SK-N-SH treated with all-trans-retinoic acid at 6 μM for 48 hours (cell line): Measurements from ENCODE around the gene WFDC1.

Experiments used
- ATAC-seq: fragments of 200-7000 bp; cut with Tn5 transposase; 3 replicates; pipeline ENCODE4 v1.9.1; 2020; ENCODE audit warnings: mild to moderate bottlenecking, moderate library complexity
- ARNTL ChIP-seq: fragments of 450-650 bp; formaldehyde crosslinking; IDR thresholded peaks from 2 replicates; pipeline ENCODE4 v1.5.0; 2020; ENCODE audit warnings: low read depth, mild to moderate bottlenecking, moderate library complexity, borderline replicate concordance
- BACH2 ChIP-seq: fragments of 250-450 bp; sonication (Bioruptor Pico); IDR thresholded peaks from 2 replicates; pipeline ENCODE4 v1.9.0; 2021; ENCODE audit warnings: mild to moderate bottlenecking, borderline replicate concordance
- CSDC2 ChIP-seq: fragments of 250-450 bp; sonication (Bioruptor Pico); IDR thresholded peaks from 2 replicates; pipeline ENCODE4 v1.5.0; 2020; ENCODE audit warnings: mild to moderate bottlenecking, moderate library complexity
- CSRNP3 ChIP-seq: fragments of 250-450 bp; sonication (Bioruptor Pico); IDR thresholded peaks from 2 replicates; pipeline ENCODE4 v1.5.1; 2021; ENCODE audit warnings: mild to moderate bottlenecking, moderate library complexity
- ESRRG ChIP-seq: fragments of 250-450 bp; sonication (Bioruptor Pico); IDR thresholded peaks from 2 replicates; pipeline ENCODE4 v1.6.1; 2021; ENCODE audit warnings: mild to moderate bottlenecking
- GLIS3 ChIP-seq: fragments of 250-450 bp; sonication (Bioruptor Pico); IDR thresholded peaks from 2 replicates; pipeline ENCODE4 v1.5.0; 2020; ENCODE audit warnings: mild to moderate bottlenecking, moderate library complexity
- ISL1 ChIP-seq: fragments of 250-450 bp; sonication (Bioruptor Pico); IDR thresholded peaks from 2 replicates; pipeline ENCODE4 v2.1.2; 2022; ENCODE audit warnings: mild to moderate bottlenecking, moderate library complexity
- OSR1 ChIP-seq: fragments of 250-450 bp; sonication (Bioruptor Pico); IDR thresholded peaks from 2 replicates; pipeline ENCODE4 v1.8.0; 2022; ENCODE audit warnings: moderate library complexity, mild to moderate bottlenecking, inconsistent platforms
- PATZ1 ChIP-seq: fragments of 250-450 bp; sonication (Bioruptor Pico); IDR thresholded peaks from 2 replicates; pipeline ENCODE4 v1.8.0; 2020; ENCODE audit warnings: mild to moderate bottlenecking, moderate library complexity, borderline replicate concordance
- POU6F1 ChIP-seq: fragments of 250-450 bp; sonication (Bioruptor Pico); IDR thresholded peaks from 2 replicates; pipeline ENCODE4 v1.8.0; 2021; ENCODE audit warnings: low read depth, mild to moderate bottlenecking, moderate library complexity, borderline replicate concordance
- PPARA ChIP-seq: fragments of 250-450 bp; sonication (Bioruptor Pico); IDR thresholded peaks from 2 replicates; pipeline ENCODE4 v1.5.0; 2020; ENCODE audit warnings: mild to moderate bottlenecking, borderline replicate concordance
- RARB ChIP-seq: fragments of 250-450 bp; sonication (Bioruptor Pico); IDR thresholded peaks from 2 replicates; pipeline ENCODE4 v1.8.0; 2021; ENCODE audit warnings: mild to moderate bottlenecking, moderate library complexity
- SNAI2 ChIP-seq: fragments of 250-450 bp; sonication (Bioruptor Pico); IDR thresholded peaks from 2 replicates; pipeline ENCODE4 v1.5.0; 2020; ENCODE audit warnings: mild to moderate bottlenecking, moderate library complexity
- TCF4 ChIP-seq: fragments of 250-450 bp; sonication (Bioruptor Pico); IDR thresholded peaks from 2 replicates; pipeline ENCODE4 v1.8.0; 2021; ENCODE audit warnings: mild to moderate bottlenecking, moderate library complexity, borderline replicate concordance
- TOX ChIP-seq: fragments of 250-450 bp; sonication (Bioruptor Pico); IDR thresholded peaks from 2 replicates; pipeline ENCODE4 v1.8.0; 2021; ENCODE audit warnings: mild to moderate bottlenecking, moderate library complexity, borderline replicate concordance
- TSHZ2 ChIP-seq: fragments of 250-450 bp; sonication (Bioruptor Pico); IDR thresholded peaks from 2 replicates; pipeline ENCODE4 v1.5.0; 2020; ENCODE audit warnings: mild to moderate bottlenecking, moderate library complexity
- ZC3H10 ChIP-seq: fragments of 250-450 bp; sonication (Bioruptor Pico); IDR thresholded peaks from 2 replicates; pipeline ENCODE4 v1.5.1; 2021; ENCODE audit warnings: mild to moderate bottlenecking, moderate library complexity
- ZFP3 ChIP-seq: fragments of 250-450 bp; sonication (Bioruptor Pico); IDR thresholded peaks from 2 replicates; pipeline ENCODE4 v1.5.0; 2020; ENCODE audit warnings: mild to moderate bottlenecking, moderate library complexity
- ZFP30 ChIP-seq: fragments of 450-650 bp; formaldehyde crosslinking; IDR thresholded peaks from 2 replicates; pipeline ENCODE4 v1.5.0; 2022; ENCODE audit warnings: mild to moderate bottlenecking, moderate library complexity
- ZNF70 ChIP-seq: fragments of 450-650 bp; formaldehyde crosslinking; IDR thresholded peaks from 2 replicates; pipeline ENCODE4 v1.5.0; 2020; ENCODE audit warnings: mild to moderate bottlenecking, moderate library complexity
- ZNF8 ChIP-seq: fragments of 450-650 bp; formaldehyde crosslinking; IDR thresholded peaks from 2 replicates; pipeline ENCODE4 v1.5.0; 2020; ENCODE audit warnings: mild to moderate bottlenecking, moderate library complexity

Gene WFDC1

GRCh38 chr16:84330685-84331050 is 36.0 kb downstream of the WFDC1 start:
- TF ChIP-seq OSR1 (CRISPR knock-in tag) (no peak), POU6F1 (no peak), ZFP30 (CRISPR knock-in tag) (no peak), RARB (CRISPR knock-in tag) (no peak), ISL1 (CRISPR knock-in tag) (no peak)
- no peak for ATAC-seq

- no peak for ATAC-seq
- TF ChIP-seq SNAI2 (CRISPR knock-in tag) (no peak), PPARA (CRISPR knock-in tag) (no peak), ARNTL (no peak), CSDC2 (CRISPR knock-in tag) (no peak), TSHZ2 (CRISPR knock-in tag) (no peak)
- TF ChIP-seq, all 23 proteins: peak for 0
Measured at GRCh38 chr16:84331998-84332780, 37.5 kb downstream of the WFDC1 start.

- no peak for TF ChIP-seq ZFP3 (CRISPR knock-in tag)
- no peak for TF ChIP-seq PATZ1 (CRISPR knock-in tag)
- no peak for TF ChIP-seq CSDC2 (CRISPR knock-in tag)
- TF ChIP-seq TSHZ2 (CRISPR knock-in tag) = no peak
- no peak for TF ChIP-seq GLIS3 (CRISPR knock-in tag)
- TF ChIP-seq ZC3H10 (CRISPR knock-in tag) = no peak
- no peak for TF ChIP-seq ZFP30 (CRISPR knock-in tag)
- TF ChIP-seq ZNF70 = no peak
- no peak for TF ChIP-seq CSRNP3 (CRISPR knock-in tag)
- no peak for TF ChIP-seq ARNTL
- TF ChIP-seq RARB (CRISPR knock-in tag) = no peak
- TF ChIP-seq BACH2 (CRISPR knock-in tag) = no peak
- no peak for TF ChIP-seq TOX (CRISPR knock-in tag)
- no peak for TF ChIP-seq TCF4 (CRISPR knock-in tag)
- TF ChIP-seq OSR1 (CRISPR knock-in tag) = no peak
- TF ChIP-seq POU6F1 = no peak
- no peak for TF ChIP-seq ZNF8 (CRISPR knock-in tag)
- TF ChIP-seq SNAI2 (CRISPR knock-in tag) = no peak
- no peak for TF ChIP-seq ESRRG
- TF ChIP-seq, all 23 proteins: peak for 0
- ATAC-seq = no peak
Measured at GRCh38 chr16:84332975-84333684, 38.5 kb downstream of the WFDC1 start.
